OCI-LY1 (cell line): ENCODE results near the gene ACKR2.

Experiments used
- H2AFZ ChIP-seq: fragments of 200-600 bp; sonication (generic), shearing (Covaris generic); 2 replicates; pipeline ENCODE4 v1.6.0; 2014; ENCODE audit warnings: antibody characterized with exemption, mild to moderate bottlenecking, low read length
- H3F3A ChIP-seq: fragments of 200-600 bp; sonication (generic), shearing (Covaris generic); 2 replicates; pipeline ENCODE4 v1.6.0; 2014; ENCODE audit warnings: mild to moderate bottlenecking, antibody characterized with exemption, low read length, moderate library complexity; ENCODE audit not compliant: insufficient read depth
- H3K27ac ChIP-seq: fragments of 200-600 bp; sonication (generic); 2 replicates; pipeline ENCODE4 v1.5.1; 2014; ENCODE audit warnings: low read length, mixed run types, mild to moderate bottlenecking, low read depth; ENCODE audit not compliant: poor library complexity, severe bottlenecking
- H3K27me3 ChIP-seq: fragments of 200-600 bp; sonication (generic); 2 replicates; pipeline ENCODE4 v1.6.0; 2014; ENCODE audit warnings: antibody characterized with exemption, mild to moderate bottlenecking, low read length, moderate library complexity; ENCODE audit not compliant: insufficient read depth
- H3K36me3 ChIP-seq: fragments of 200-600 bp; sonication (generic); 2 replicates; pipeline ENCODE4 v1.6.1; 2014; ENCODE audit warnings: mild to moderate bottlenecking, antibody characterized with exemption, low read length, moderate library complexity, mixed read lengths; ENCODE audit not compliant: insufficient read depth
- H3K4me1 ChIP-seq: fragments of 200-600 bp; sonication (generic); 2 replicates; pipeline ENCODE4 v1.5.1; 2014; ENCODE audit warnings: mild to moderate bottlenecking, low read length, moderate library complexity; ENCODE audit not compliant: insufficient read depth, severe bottlenecking
- H3K4me2 ChIP-seq: fragments of 200-600 bp; sonication (generic), shearing (Covaris generic); 2 replicates; pipeline ENCODE4 v1.6.1; 2014; ENCODE audit warnings: low read length
- H3K4me3 ChIP-seq: fragments of 200-600 bp; sonication (generic); 2 replicates; pipeline ENCODE4 v1.5.1; 2014; ENCODE audit warnings: low read length, low read depth, mild to moderate bottlenecking, mixed read lengths; ENCODE audit not compliant: poor library complexity, severe bottlenecking
- H3K79me2 ChIP-seq: fragments of 200-600 bp; shearing (Covaris generic); 2 replicates; pipeline ENCODE4 v1.6.1; 2016; ENCODE audit warnings: mixed run types, low read length, mixed read lengths; ENCODE audit not compliant: insufficient read depth
- H3K9ac ChIP-seq: fragments of 200-600 bp; sonication (generic), shearing (Covaris generic); 2 replicates; pipeline ENCODE4 v1.6.1; 2014; ENCODE audit warnings: mild to moderate bottlenecking, low read length, mixed read lengths
- H3K9me2 ChIP-seq: fragments of 200-600 bp; sonication (generic), shearing (Covaris generic); 2 replicates; pipeline ENCODE4 v1.6.1; 2014; ENCODE audit warnings: low read depth, mild to moderate bottlenecking, low read length, mixed read lengths
- H3K9me3 ChIP-seq: fragments of 200-600 bp; shearing (Covaris generic); 2 replicates; pipeline ENCODE4 v1.6.1; 2014; ENCODE audit warnings: low read length, mixed read lengths
- H4K20me1 ChIP-seq: fragments of 200-600 bp; sonication (generic), shearing (Covaris generic); 2 replicates; pipeline ENCODE4 v1.6.0; 2016; ENCODE audit warnings: mild to moderate bottlenecking, low read length; ENCODE audit not compliant: insufficient read depth
- EZH2 ChIP-seq: fragments of 200-600 bp; sonication (generic), shearing (Covaris generic); IDR thresholded peaks from 2 replicates; pipeline ENCODE4 v1.8.0; 2017; ENCODE audit warnings: borderline replicate concordance, mixed run types, mild to moderate bottlenecking, antibody characterized with exemption, low read length, moderate library complexity, mixed read lengths
- TF ChIP-seq, protein P1 (sequence below): fragments of 200-600 bp; sonication (generic), shearing (Covaris generic); IDR thresholded peaks from 2 replicates; pipeline ENCODE4 v1.5.1; 2017; ENCODE audit warnings: mild to moderate bottlenecking, antibody characterized with exemption, low read length, moderate library complexity, mixed read lengths

Gene ACKR2

DNA sequence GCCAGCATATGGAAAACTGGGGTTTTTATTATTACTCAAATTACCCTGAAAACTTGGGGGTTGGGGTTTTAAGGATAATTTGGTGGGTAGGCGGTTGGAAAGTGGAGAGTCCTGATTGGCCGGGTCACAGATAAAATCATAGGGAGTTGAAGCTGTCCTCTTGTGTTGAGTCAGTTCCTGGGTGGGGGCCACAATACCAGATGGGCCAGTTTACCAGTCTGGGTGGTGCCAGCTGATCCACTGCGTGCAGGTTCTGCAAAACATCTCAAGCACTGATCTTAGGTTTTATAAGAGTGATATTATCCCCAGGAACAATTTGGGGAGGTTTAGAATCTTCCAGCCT lies 91.8 kb downstream of the ACKR2 start:
- Histone ChIP-seq H3K9me3 (no peaks in the 10 kb centered on the region), H2AFZ (no peak overlapping the region), H3K4me2 (no peak overlapping the region), H4K20me1 (no peaks in the 10 kb centered on the region), H3K9me2 (no peaks in the 10 kb centered on the region), H3K36me3 (no peaks in the 10 kb centered on the region), H3K9ac (no peak overlapping the region), H3K4me3 (no peak overlapping the region), H3K27me3 (no peaks in the 10 kb centered on the region), H3F3A (no peaks in the 10 kb centered on the region), H3K27ac (no peak overlapping the region), H3K4me1 (no peaks in the 10 kb centered on the region), H3K79me2 (no peaks in the 10 kb centered on the region)
- TF ChIP-seq, protein P1, sequence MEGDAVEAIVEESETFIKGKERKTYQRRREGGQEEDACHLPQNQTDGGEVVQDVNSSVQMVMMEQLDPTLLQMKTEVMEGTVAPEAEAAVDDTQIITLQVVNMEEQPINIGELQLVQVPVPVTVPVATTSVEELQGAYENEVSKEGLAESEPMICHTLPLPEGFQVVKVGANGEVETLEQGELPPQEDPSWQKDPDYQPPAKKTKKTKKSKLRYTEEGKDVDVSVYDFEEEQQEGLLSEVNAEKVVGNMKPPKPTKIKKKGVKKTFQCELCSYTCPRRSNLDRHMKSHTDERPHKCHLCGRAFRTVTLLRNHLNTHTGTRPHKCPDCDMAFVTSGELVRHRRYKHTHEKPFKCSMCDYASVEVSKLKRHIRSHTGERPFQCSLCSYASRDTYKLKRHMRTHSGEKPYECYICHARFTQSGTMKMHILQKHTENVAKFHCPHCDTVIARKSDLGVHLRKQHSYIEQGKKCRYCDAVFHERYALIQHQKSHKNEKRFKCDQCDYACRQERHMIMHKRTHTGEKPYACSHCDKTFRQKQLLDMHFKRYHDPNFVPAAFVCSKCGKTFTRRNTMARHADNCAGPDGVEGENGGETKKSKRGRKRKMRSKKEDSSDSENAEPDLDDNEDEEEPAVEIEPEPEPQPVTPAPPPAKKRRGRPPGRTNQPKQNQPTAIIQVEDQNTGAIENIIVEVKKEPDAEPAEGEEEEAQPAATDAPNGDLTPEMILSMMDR, result no peak
- no peak for TF ChIP-seq EZH2

DNA sequence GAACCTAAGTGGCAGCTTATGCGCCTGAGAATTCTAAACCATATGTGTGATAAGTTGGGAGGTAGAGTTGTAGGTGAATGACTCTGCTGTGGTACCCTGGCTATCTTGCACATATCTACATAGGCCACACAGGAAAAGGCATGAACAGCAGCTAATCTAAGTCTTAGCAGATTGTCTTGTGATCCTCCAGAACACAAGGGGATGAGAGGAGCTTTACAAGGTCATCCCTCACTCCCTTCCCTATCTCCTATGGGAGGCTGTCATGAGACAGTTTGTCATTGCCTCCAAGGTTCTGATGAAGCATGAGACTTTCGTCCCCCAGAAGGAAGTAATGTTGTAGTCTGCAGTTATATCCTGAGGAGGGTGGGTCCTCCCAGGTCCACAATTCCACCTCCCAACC lies 93.0 kb downstream of the ACKR2 start:
- no peak overlapping the region for H3K4me3 ChIP-seq
- no peaks in the 10 kb centered on the region for H4K20me1 ChIP-seq
- H3K79me2 ChIP-seq, result no peaks in the 10 kb centered on the region
- no peaks in the 10 kb centered on the region for H3K36me3 ChIP-seq
- H3K4me2 ChIP-seq, result no peak overlapping the region
- H3F3A ChIP-seq, result no peaks in the 10 kb centered on the region
- H2AFZ ChIP-seq, result no peak overlapping the region
- no peaks in the 10 kb centered on the region for H3K27me3 ChIP-seq
- H3K9me3 ChIP-seq, result no peaks in the 10 kb centered on the region
- TF ChIP-seq EZH2, result no peak
- TF ChIP-seq, protein P1, result no peak
- no peak overlapping the region for H3K27ac ChIP-seq
- H3K9me2 ChIP-seq, result no peaks in the 10 kb centered on the region
- H3K4me1 ChIP-seq, result no peaks in the 10 kb centered on the region
- no peak overlapping the region for H3K9ac ChIP-seq

DNA sequence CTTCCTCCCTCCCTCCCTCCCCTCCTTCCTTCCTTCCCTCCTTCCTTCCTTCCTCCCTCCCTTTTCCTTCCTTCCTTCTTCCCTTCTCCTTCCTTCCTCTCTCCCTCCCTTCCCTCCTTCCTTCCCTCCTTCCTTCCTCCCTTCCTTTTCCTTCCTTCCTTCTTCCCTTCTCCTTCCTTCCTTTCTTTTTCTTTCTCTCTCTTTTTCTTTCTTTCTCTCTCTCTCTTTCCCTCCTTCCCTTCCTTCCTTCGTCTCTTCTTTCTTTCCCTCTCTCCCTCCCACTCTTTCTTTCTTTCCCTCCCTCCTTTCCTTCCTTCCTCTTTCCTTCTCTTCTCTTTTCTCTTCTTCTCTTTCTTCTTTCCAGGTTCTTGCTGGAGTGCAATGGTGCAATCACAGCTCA lies 94.8 kb downstream of the ACKR2 start:
- Histone ChIP-seq H3K27me3 (no peaks in the 10 kb centered on the region), H3K79me2 (no peaks in the 10 kb centered on the region), H3K4me2 (no peak overlapping the region), H2AFZ (no peak overlapping the region), H3K9ac (no peak overlapping the region), H3F3A (no peaks in the 10 kb centered on the region), H3K9me3 (no peaks in the 10 kb centered on the region), H3K36me3 (no peaks in the 10 kb centered on the region), H4K20me1 (no peaks in the 10 kb centered on the region), H3K9me2 (no peaks in the 10 kb centered on the region), H3K4me3 (no peak overlapping the region), H3K4me1 (no peaks in the 10 kb centered on the region), H3K27ac (no peak overlapping the region)
- TF ChIP-seq, protein P1, result no peak
- TF ChIP-seq EZH2, result no peak
